ENCODE measurements around the gene MYH9.
"Not testable (repeated sequence)": the region's sequence is repeated elsewhere in the genome, so short reads cannot be mapped to it uniquely, and the experiment has no call there.

The MYH9 gene

GRCh38 chr22:36306227-36306626 is 81.5 kb downstream of the MYH9 start:
- no peak for DNase-seq

DNA sequence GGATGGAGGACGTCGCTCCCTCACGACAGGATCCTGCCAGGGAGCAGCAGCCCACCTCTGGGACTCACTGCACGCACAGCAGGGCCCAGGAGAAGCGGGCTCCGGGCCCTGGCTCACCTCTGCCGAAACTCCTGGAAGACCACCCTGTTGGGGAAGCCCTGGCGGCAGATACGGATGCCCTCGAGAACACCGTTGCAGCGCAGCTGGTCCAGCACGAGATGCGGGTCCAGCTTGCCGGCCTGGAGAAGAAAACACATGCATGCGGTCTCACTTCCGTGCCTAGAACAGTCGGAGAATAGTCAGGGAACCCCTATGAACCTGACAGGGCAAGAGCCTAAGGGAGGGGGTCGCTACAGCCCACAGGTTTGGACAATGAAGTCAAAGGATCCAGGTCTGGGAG is 82.0 kb downstream of the MYH9 start:
- DNase-seq = no peak

GRCh38 chr22:36304429-36304828 is 83.3 kb downstream of the MYH9 start:
- no peak for DNase-seq

DNA sequence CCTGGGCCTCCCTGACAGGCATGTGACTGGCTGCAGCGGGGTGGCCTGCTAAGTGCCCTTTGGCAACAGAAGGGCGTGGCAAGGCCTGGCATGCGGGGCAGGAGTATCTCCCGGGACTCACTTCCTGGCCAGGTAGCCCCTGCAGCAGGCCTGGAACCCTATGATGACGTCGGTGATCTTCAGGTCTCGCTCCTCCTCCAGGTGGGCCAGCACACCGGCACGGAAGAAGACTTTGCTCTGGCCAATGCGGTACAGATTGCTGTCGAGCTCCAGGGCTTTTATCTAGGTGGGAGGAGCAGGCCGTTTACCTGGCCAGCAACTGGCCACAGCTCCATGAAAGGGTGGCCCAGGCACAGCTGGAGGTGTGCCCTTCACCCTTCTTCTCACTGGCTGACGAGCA is 83.9 kb downstream of the MYH9 start:
- no peak for DNase-seq

DNA sequence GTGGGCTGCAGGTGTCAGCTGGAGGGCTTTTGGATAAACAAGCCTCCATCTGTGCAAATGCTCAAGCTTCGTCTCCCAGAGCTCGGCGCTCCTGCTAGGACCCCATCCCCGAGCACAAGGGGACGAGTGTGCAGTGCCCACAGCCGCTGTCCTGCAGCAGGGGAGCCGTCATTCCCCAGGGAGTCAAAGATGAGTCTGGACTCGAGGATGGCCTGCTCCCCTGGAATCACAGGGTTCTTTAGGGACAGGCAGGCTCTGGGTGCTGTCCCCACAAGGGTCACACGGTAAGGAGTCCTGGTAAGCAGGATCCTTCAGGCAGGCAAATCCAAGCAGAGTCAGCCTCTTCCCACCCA is 84.7 kb downstream of the MYH9 start:
- DNase-seq = no peak

DNA sequence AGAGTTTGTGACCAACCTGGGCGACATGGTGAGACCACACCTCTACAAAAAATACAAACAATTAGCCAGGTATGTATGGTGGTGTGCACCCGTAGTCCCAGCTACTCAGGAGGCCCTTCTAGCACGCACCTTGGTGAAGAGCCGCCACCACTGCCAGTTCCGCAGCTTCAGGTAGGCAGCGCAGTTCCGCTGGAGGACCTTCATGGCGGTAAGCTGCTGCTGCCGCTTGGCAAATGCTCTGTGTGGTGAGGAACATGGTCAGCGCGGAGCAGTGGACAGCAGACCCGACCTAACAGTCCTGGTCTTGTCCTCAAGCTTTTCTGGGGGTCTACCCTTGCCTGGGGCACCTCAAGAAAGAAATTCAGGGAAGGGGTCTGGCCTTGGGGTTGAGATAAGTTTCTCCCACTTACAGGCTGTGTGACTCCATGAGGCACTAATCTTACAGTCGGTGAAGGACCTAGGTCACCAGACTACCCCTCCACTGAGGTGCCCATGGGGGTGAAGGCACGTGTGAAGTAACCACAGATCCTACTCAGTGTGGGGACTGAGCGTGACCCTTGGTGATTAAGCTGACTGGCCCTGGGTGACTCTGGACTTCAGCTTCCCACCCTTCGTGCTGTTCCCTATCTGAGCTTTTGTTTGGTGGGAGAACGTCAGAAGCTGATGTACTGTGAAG is 85.2 kb downstream of the MYH9 start:
- no peak for DNase-seq

DNA sequence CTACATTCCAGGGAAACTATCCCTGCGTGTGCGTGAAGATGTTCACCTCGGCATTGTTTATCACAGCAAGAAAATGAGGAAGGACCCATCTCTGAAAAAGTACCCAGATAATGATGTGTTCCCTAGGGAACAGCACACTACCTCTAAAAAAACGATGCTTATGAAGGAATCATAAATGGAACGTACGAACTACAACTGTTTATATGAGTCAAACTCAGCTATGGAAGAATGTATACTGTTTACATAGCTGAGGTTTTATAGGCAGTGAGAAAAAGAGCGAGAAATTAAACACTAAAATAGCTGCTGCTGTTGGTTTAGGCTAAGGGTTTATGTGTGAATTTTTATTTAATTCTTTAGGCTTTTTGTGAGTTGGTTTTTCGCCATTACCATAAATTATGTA is 85.9 kb downstream of the MYH9 start:
- no peak for DNase-seq

GRCh38 chr22:36301384-36301828 is 86.4 kb downstream of the MYH9 start:
- DNase-seq = peak; percentile 51

GRCh38 chr22:36300396-36301212 is 87.2 kb downstream of the MYH9 start:
- no peak for DNase-seq

- no peak for DNase-seq
Measured at GRCh38 chr22:36299911-36300310, 87.9 kb downstream of the MYH9 start.

- no peak for DNase-seq
Measured at GRCh38 chr22:36299295-36299694, 88.5 kb downstream of the MYH9 start.

- no peak for DNase-seq
Measured at GRCh38 chr22:36298601-36299000, 89.2 kb downstream of the MYH9 start.

- no peak for DNase-seq
Measured at GRCh38 chr22:36298118-36298517, 89.6 kb downstream of the MYH9 start.

GRCh38 chr22:36297568-36297967 is 90.2 kb downstream of the MYH9 start:
- no peak for DNase-seq

DNA sequence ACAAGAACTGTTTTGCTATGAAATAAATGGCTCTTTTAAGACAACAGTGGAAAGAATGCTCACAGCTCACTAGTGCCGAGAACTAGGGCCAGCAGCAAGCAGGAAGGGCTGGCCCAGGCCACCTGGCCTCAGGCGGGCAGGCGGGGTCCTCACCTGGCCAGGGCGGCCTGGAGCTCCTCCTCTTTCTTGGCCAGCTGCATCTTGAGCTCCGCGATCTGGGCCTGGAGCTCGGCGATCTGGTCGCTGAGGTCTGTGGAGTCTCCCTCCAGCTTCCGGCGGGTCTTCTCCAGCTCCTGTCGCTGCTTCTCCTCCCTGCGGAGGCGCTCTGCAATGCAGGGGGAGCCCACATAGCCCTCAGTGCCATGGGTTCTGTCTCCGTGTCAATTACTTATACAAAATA is 91.1 kb downstream of the MYH9 start:
- DNase-seq = no peak

DNA sequence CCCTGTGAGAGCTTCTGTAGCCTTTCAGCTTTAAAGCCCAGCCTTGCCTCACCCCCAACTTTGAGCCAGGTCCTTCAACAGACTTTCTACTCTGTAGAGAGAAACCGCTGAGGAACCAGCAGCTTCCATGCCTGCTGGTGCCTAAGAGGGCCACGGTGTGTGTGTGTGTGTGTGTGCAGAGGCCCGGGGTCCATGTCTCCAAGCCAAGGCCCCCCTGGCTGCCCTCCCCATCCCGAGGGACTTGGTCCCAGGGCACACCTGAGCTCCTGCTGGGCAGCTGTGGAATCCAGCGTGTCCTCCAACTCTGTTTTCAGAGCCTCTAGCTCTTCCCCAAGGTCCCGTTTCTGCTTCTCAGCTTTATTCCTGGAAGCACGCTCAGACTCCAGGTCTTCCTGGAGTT is 92.5 kb downstream of the MYH9 start:
- DNase-seq = no peak

DNA sequence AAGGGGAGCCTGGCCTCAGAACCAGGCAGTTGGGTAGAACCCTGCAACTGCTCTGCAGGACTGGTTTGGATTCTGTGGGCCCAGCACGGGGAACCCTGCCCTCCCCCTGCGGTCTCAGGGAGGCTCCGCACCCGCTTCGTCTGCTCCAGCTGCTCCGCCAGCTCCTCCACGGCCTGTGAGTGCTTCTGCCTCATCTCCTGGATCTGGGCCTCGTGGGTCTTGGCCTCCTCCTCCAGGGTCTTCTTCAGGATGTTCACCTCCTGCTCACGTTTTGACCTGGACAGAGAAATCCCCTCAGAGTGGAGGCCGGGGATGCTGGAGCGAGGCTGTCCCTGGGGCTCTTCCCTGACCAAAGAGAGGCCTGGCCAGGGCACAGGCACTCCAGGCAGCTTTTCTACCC is 93.0 kb downstream of the MYH9 start:
- no peak for DNase-seq

GRCh38 chr22:36294293-36294620 is 93.5 kb downstream of the MYH9 start:
- no peak for DNase-seq

DNA sequence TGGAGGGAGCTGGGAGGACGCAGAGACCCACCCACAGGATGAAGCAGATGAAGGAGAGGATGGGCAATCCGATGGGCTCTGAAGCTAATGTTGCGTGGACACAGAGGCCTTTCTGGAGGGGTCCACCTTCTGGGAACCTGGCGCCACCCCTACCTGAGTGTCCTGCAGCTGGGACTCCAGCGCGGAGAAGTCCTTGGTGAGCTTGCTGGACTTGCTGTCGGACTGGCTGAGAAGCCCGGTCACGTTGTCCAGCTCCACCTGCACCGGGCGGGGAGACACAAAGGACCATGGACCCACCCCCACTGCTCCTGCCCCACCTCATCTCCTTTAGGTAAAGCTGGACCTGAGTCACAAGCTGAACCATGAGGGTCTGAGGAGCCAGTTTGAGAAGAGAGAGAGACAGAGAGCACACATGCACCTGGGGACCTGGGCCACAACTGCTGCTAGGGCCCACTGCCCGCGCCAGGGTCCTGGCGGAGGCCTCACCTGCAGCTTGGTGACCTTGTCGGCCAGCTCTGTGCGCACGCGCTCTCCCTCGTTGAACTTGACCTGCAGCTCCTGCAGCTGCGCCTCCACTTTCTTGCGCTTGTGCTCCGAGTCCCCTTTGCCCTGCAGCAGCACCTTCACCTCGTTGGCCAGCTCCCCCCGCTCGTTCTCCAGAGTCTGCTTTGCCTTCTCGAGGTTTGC is 94.0 kb downstream of the MYH9 start:
- DNase-seq = no peak

DNA sequence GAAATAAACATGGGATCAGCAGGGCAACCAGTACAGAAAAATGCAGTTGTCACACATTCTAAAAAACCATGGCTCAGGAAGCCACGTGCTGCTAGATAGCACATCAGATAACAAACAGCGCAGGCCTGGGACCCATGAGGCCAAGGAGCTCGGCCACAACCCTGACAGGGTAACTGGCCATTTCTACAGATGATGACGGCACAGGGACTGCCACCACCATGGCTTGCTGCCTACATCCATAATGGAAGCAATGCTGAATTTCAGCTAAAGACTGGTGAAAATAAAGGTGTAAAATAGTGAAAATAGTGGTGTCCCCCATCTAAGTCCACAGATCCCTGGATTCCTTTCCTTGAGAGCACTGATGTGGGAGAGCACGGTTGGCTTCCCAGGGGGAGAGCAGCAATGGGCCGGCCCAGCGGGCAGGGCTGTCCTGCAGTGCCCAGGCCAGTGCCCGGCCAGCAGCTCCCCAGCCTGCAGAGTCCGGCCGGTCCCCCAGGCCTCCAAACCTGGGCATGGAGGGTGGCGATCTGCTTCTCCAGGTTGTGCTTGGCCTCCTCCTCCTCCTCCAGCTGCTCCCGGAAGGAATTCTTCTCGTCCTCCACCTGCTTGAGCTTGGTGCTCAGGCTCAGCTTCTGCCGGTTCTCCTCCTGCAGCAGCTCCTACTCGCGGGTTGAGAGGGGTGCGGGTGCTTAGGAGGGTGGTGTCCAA is 94.8 kb downstream of the MYH9 start:
- DNase-seq = no peak

DNA sequence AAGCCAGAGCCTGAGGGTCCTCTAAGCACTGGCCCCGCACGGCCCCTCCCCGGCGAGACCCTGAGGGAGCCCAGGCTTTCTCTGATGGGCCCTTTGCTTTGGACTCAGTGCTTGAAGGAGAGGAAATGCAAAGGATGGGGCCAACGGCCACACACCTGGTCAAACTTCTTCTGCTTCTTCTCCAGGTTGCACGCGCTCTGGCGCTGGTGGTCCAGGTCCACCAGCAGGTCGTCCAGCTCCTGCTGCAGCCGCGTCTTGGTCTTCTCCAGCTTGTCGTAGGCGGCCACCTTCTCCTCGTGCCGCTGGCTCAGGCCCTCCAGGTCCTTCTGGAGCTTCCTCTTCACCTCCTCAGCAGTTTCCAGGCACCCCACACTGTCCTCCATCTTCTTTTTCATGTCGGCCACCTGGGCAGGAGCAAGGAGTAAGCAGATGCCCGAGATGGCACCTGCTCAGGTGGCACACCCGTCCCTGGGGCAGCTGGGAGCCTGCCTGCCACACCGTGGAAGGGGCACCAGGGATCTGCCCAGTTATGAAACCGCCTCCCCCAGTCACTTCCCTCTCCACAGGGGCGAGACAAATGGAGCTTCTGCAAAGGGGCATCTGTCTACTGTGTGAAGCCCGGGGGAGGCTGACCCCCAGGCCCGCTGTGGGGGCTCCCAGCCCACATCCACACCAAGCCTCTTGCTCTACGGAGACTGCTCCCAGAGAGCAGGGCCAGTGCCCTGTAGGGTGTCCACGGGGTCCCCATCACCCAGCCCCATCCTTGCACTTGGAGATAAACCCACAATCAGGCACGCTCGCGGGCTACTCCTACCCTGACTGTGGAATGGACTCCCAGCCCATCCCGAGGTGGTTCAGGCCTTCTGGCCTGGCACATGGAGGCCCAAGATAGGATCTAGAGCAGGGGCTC is 95.7 kb downstream of the MYH9 start:
- no peak for DNase-seq

DNA sequence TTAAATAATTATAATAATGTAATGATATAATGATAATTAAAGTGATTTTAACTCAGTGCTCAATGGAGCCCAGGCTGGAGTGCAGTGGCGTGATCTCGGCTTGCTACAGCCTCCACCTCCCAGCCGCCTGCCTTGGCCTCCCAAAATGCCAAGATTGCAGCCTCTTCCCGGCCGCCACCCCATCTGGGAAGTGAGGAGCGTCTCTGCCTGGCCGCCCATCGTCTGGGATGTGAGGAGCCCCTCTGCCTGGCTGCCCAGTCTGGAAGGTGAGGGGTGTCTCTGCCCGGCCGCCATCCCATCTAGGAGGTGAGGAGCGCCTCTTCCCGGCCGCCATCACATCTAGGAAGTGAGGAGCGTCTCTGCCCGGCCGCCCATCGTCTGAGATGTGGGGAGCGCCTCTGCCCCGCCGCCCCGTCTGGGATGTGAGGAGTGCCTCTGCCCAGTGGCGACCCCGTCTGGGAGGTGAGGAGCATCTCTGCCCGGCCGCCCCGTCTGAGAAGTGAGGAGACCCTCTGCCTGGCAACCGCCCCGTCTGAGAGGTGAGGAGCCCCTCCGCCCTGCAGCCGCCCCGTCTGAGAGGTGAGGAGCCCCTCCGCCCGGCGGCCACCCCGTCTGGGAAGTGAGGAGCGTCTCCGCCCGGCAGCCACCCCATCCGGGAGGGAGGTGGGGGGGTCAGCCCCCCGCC is 97.2 kb downstream of the MYH9 start:
- not testable (repeated sequence) for DNase-seq

Data from inflammatory macrophage treated with lipopolysaccharide for 4 hours (primary cell).